Loucy (cell line): Measurements from ENCODE around the gene MOB3C.

Experiments used
- H2AFZ ChIP-seq: fragments of 200-600 bp; sonication (generic); 2 replicates; pipeline ENCODE4 v1.6.0; 2016; ENCODE audit warnings: antibody characterized with exemption, mild to moderate bottlenecking, low read length, moderate library complexity
- H3F3A ChIP-seq: fragments of 200-600 bp; 2 replicates; pipeline ENCODE4 v1.6.0; 2016; ENCODE audit warnings: antibody characterized with exemption, low read depth, mild to moderate bottlenecking
- H3K27me3 ChIP-seq: fragments of 200-600 bp; sonication (generic); 2 replicates; pipeline ENCODE4 v1.6.1; 2014; ENCODE audit warnings: low read length, mild to moderate bottlenecking; ENCODE audit not compliant: insufficient read depth, poor library complexity, severe bottlenecking
- H3K36me3 ChIP-seq: fragments of 200-600 bp; sonication (generic); 2 replicates; pipeline ENCODE4 v1.6.1; 2016; ENCODE audit warnings: low read length; ENCODE audit not compliant: insufficient read depth
- H3K4me1 ChIP-seq: fragments of 200-600 bp; sonication (generic); 2 replicates; pipeline ENCODE4 v1.5.1; 2014; ENCODE audit warnings: low read length, mild to moderate bottlenecking; ENCODE audit not compliant: insufficient read depth, poor library complexity, severe bottlenecking
- H3K4me2 ChIP-seq: fragments of 200-600 bp; sonication (generic); 2 replicates; pipeline ENCODE4 v1.6.0; 2014; ENCODE audit warnings: antibody characterized with exemption, low read length, low read depth, mild to moderate bottlenecking; ENCODE audit not compliant: poor library complexity, severe bottlenecking
- H3K4me3 ChIP-seq: fragments of 200-600 bp; sonication (generic); 2 replicates; pipeline ENCODE4 v1.5.1; 2014; ENCODE audit warnings: low read length, mild to moderate bottlenecking, mixed read lengths; ENCODE audit not compliant: poor library complexity, severe bottlenecking
- H3K79me2 ChIP-seq: fragments of 200-600 bp; sonication (generic); 2 replicates; pipeline ENCODE4 v1.6.1; 2014; ENCODE audit warnings: low read length; ENCODE audit not compliant: insufficient read depth
- H3K9ac ChIP-seq: fragments of 200-600 bp; sonication (generic); 2 replicates; pipeline ENCODE4 v1.6.0; 2014; ENCODE audit warnings: mild to moderate bottlenecking, low read depth, low read length, moderate library complexity; ENCODE audit not compliant: poor library complexity, severe bottlenecking
- H3K9me2 ChIP-seq: fragments of 200-600 bp; sonication (generic); replicated peaks from 2 replicates; pipeline ENCODE4 v1.6.1; 2016; ENCODE audit warnings: low read depth, low read length, mixed read lengths
- H3K9me3 ChIP-seq: fragments of 200-600 bp; sonication (generic); 2 replicates; pipeline ENCODE4 v1.6.1; 2014; ENCODE audit warnings: mild to moderate bottlenecking, antibody characterized with exemption, low read length, low read depth; ENCODE audit not compliant: insufficient read depth
- H4K20me1 ChIP-seq: fragments of 200-600 bp; sonication (generic); 2 replicates; pipeline ENCODE4 v1.6.0; 2014; ENCODE audit warnings: antibody characterized with exemption, low read length, mild to moderate bottlenecking; ENCODE audit not compliant: insufficient read depth, poor library complexity, severe bottlenecking
- EZH2phosphoT487 ChIP-seq: fragments of 200-600 bp; IDR thresholded peaks from 2 replicates; pipeline ENCODE4 v1.6.1; 2018; ENCODE audit warnings: antibody characterized with exemption, mild to moderate bottlenecking, moderate library complexity, borderline replicate concordance
- TF ChIP-seq, protein P1 (sequence below): fragments of 200-600 bp; sonication (generic); conservative IDR thresholded peaks from 2 replicates; pipeline ENCODE4 v1.5.1; 2014; ENCODE audit warnings: mild to moderate bottlenecking, antibody characterized with exemption, low read length

The MOB3C gene

DNA sequence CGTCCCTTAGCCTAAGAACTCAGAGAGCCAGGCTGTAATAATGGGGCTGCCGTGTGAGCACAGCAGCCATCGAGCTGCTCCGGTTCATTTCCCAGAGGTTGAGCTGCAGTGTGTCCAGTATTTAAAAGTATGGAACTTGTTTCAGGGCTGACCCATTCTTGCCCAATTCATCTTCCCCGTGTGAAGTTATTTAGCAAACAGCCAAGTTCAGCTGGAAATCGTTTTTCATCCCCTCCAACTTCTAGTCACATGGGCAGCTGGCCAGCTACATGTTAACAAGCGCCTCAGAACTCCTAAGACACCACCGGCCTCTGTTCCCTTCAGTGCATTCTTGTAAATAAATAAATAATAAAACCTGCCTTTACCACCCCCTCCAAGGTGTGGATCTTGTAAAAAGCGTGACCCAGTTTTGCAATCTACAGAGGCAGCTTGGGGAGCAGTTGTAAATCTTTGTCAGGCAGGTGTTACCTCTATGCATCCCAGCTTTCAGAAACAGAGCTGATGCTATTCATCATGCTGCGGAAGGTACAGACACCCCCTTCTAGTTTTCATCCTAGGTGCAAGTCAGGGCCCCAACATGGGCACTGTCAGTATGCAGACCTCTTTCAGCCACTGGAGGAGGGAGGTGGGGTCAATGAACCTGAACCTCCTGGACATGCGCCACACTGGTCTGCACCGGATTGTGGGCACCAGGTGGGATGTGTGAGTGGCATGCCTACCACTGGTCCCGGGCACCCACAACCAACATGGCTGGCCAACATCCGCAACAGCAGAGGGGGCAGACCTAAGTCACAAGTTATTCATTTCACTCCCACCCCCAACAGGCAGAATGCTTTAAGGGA, 46.5 kb downstream of the MOB3C start:
- Histone ChIP-seq H3K9me3 (no peaks in the 10 kb centered on the region), H3K4me1 (no peaks in the 10 kb centered on the region), H3K4me2 (no peak overlapping the region), H3K9ac (no peak overlapping the region), H3K4me3 (no peak overlapping the region), H3F3A (no peaks in the 10 kb centered on the region), H3K79me2 (no peaks in the 10 kb centered on the region), H3K9me2 (no peaks in the 10 kb centered on the region), H4K20me1 (no peaks in the 10 kb centered on the region), H2AFZ (no peak overlapping the region), H3K27me3 (no peaks in the 10 kb centered on the region), H3K36me3 (peaks cover 11% of the 10 kb centered on the region; the same call in 1 of the 2 replicates)
- TF ChIP-seq, protein P1, sequence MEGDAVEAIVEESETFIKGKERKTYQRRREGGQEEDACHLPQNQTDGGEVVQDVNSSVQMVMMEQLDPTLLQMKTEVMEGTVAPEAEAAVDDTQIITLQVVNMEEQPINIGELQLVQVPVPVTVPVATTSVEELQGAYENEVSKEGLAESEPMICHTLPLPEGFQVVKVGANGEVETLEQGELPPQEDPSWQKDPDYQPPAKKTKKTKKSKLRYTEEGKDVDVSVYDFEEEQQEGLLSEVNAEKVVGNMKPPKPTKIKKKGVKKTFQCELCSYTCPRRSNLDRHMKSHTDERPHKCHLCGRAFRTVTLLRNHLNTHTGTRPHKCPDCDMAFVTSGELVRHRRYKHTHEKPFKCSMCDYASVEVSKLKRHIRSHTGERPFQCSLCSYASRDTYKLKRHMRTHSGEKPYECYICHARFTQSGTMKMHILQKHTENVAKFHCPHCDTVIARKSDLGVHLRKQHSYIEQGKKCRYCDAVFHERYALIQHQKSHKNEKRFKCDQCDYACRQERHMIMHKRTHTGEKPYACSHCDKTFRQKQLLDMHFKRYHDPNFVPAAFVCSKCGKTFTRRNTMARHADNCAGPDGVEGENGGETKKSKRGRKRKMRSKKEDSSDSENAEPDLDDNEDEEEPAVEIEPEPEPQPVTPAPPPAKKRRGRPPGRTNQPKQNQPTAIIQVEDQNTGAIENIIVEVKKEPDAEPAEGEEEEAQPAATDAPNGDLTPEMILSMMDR: no peak
- TF ChIP-seq EZH2phosphoT487: no peak

DNA sequence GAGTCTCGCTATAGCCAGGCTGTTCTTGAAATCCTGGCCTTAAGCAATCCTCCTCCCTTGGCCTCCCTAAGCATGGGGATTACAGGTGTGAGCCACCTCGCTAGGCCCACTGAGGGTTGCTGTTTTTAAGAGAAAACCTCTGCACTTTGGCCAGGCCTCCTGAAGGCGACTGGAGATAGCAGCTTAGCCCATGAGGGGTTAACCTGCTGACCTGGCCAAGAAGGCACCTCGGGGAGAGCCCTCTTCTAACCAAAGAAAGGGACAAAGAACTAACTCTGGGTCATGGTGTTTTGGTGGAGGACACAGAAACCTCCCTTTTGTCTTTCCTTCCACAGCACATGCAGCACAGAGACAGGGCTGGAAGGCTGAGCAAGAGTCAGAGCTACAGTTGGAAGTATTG, 47.5 kb downstream of the MOB3C start:
- H3K4me3 ChIP-seq: no peak overlapping the region
- peaks cover 3% of the 10 kb centered on the region; the same call in 1 of the 2 replicates for H3K36me3 ChIP-seq
- no peaks in the 10 kb centered on the region for H3K9me2 ChIP-seq
- H3K9me3 ChIP-seq: no peaks in the 10 kb centered on the region
- H4K20me1 ChIP-seq: no peaks in the 10 kb centered on the region
- no peaks in the 10 kb centered on the region for H3K27me3 ChIP-seq
- H2AFZ ChIP-seq: no peak overlapping the region
- TF ChIP-seq, protein P1: no peak
- TF ChIP-seq EZH2phosphoT487: no peak
- no peak overlapping the region for H3K9ac ChIP-seq
- no peak overlapping the region for H3K4me2 ChIP-seq
- no peaks in the 10 kb centered on the region for H3K4me1 ChIP-seq
- no peaks in the 10 kb centered on the region for H3K79me2 ChIP-seq
- H3F3A ChIP-seq: no peaks in the 10 kb centered on the region

DNA sequence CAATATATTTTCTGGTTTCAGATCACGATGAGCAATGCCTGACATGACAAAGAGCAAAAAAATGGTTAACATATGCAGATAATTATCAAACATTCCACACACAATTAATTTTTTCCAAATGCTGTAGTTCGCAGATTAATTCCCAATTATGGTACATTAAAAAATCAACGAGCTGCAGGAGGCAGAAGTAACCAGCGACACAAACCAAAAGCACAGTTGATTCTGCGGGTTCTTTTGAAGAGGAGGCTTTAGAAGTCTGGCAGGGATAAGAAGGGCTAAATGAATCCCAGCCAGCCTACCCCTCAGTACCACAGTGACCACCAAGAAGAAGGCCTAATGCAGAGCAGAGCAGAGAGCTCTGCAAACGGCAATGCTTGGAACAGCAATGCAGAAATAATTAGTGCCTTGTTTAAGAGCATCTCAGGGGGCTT, 48.1 kb downstream of the MOB3C start:
- Histone ChIP-seq H2AFZ (no peak overlapping the region), H3K79me2 (no peaks in the 10 kb centered on the region), H3K9ac (no peak overlapping the region), H3K27me3 (no peaks in the 10 kb centered on the region), H3K4me1 (no peaks in the 10 kb centered on the region), H3K36me3 (0 out of 2 replicates have a peak, but pooled peaks cover 3% of the 10 kb centered on the region), H4K20me1 (no peaks in the 10 kb centered on the region), H3F3A (no peaks in the 10 kb centered on the region), H3K9me3 (no peaks in the 10 kb centered on the region), H3K4me2 (no peak overlapping the region), H3K4me3 (no peak overlapping the region), H3K9me2 (no peaks in the 10 kb centered on the region)
- TF ChIP-seq, protein P1: no peak
- no peak for TF ChIP-seq EZH2phosphoT487
